ENCODE results near the gene MVD. TPM values are rescaled to one million over a fixed set of nuclear protein-coding genes. Genes with fewer than 3 reads are reported as not detected.

MVD gene
- total and polyA plus RNA-seq, 2 of the 13 experiments (the other 11 are each of a cell fraction or from before 2014, with no cell fraction given), result 28.1 to 187 TPM

GRCh38 chr16:88662843-88663606 lies at the start of gene MVD (continued):
- TF ChIP-seq RFXAP (CRISPR knock-in tag; IDR thresholded peaks at IDR 0.05; ENCODE audit: borderline replicate concordance) (peak; percentile 98), RAD51 (IDR thresholded peaks at IDR 0.05; ENCODE audit: borderline replicate concordance) (no peak), ZFP36 (IDR thresholded peaks at IDR 0.05; ENCODE audit: borderline replicate concordance, low read depth, low read length, partially characterized antibody) (no peak), STAG1 (CRISPR knock-in tag; IDR thresholded peaks at IDR 0.05) (no peak), FUBP1 (CRISPR knock-in tag; IDR thresholded peaks at IDR 0.05; ENCODE audit: borderline replicate concordance) (no peak; the same call in 1 of the 2 replicates), ZNF629 (CRISPR knock-in tag; conservative IDR thresholded peaks at IDR 0.05) (no peak), JUNB (CRISPR knock-in tag; IDR thresholded peaks at IDR 0.05; ENCODE audit: borderline replicate concordance) (no peak), SNAPC4 (CRISPR knock-in tag; IDR thresholded peaks at IDR 0.05) (peak; percentile 78; the same call in 1 of the 2 replicates), CAMTA2 (CRISPR knock-in tag; IDR thresholded peaks at IDR 0.05; ENCODE audit: borderline replicate concordance) (peak; percentile 94), GZF1 (CRISPR knock-in tag; IDR thresholded peaks at IDR 0.05) (peak; percentile 89; the same call in 1 of the 2 replicates), PHF20 (CRISPR knock-in tag; IDR thresholded peaks at IDR 0.05) (peak; percentile 61; the same call in 1 of the 2 replicates), ZNF614 (CRISPR knock-in tag; IDR thresholded peaks at IDR 0.05; ENCODE audit: borderline replicate concordance) (0 out of 2 replicates have a peak, but pooled peaks have one; percentile 41), ZNF530 (CRISPR knock-in tag; IDR thresholded peaks at IDR 0.05; ENCODE audit: low read depth) (0 out of 2 replicates have a peak, but pooled peaks have one; percentile 9), CHCHD3 (CRISPR knock-in tag; IDR thresholded peaks at IDR 0.05) (no peak), NCOA1 (CRISPR knock-in tag; IDR thresholded peaks at IDR 0.05) (peak; percentile 86), CENPT (CRISPR knock-in tag; IDR thresholded peaks at IDR 0.05; ENCODE audit: low read depth) (peak; percentile 85; the same call in 1 of the 2 replicates), NBN (conservative IDR thresholded peaks at IDR 0.05) (no peak), ZBTB33 (CRISPR knock-in tag; IDR thresholded peaks at IDR 0.05) (no peak), MYC (CRISPR knock-in tag; IDR thresholded peaks at IDR 0.05; ENCODE audit: borderline replicate concordance) (peak; percentile 86), ATAD3A (CRISPR knock-in tag; IDR thresholded peaks at IDR 0.05) (no peak), PAX8 (CRISPR knock-in tag; IDR thresholded peaks at IDR 0.05; ENCODE audit: borderline replicate concordance) (peak; percentile 70; the same call in 1 of the 2 replicates)

All from HepG2 (cell line).